GM10248 (cell line): ENCODE results near the gene EPS15.

Experiments
- CTCF ChIA-PET: fragments of 300-600 bp; sonication (Branson Sonifier 250); formaldehyde crosslinking; extraction: SDS; loops from one replicate; lab custom pipeline; 2021; ENCODE audit warnings: antibody characterized with exemption; lab: Yijun Ruan, JAX
- POLR2A ChIA-PET: fragments of 350-650 bp; sonication (Branson Sonifier 250); formaldehyde crosslinking; extraction: SDS; loops from one replicate; lab custom pipeline; 2020; ENCODE audit warnings: antibody characterized with exemption; lab: Yijun Ruan, JAX
- DNase-seq: peaks from one replicate; pipeline ENCODE4 v3.0.0; 2012; ENCODE audit errors: extremely low spot score
- TF ChIP-seq, protein P1 (sequence below): IDR thresholded peaks from 2 replicates; pipeline ENCODE4 v1.5.1; 2012; ENCODE audit warnings: mild to moderate bottlenecking, low read depth; ENCODE audit errors: extremely low read depth, missing control alignments, control extremely low read depth

The EPS15 gene

DNA sequence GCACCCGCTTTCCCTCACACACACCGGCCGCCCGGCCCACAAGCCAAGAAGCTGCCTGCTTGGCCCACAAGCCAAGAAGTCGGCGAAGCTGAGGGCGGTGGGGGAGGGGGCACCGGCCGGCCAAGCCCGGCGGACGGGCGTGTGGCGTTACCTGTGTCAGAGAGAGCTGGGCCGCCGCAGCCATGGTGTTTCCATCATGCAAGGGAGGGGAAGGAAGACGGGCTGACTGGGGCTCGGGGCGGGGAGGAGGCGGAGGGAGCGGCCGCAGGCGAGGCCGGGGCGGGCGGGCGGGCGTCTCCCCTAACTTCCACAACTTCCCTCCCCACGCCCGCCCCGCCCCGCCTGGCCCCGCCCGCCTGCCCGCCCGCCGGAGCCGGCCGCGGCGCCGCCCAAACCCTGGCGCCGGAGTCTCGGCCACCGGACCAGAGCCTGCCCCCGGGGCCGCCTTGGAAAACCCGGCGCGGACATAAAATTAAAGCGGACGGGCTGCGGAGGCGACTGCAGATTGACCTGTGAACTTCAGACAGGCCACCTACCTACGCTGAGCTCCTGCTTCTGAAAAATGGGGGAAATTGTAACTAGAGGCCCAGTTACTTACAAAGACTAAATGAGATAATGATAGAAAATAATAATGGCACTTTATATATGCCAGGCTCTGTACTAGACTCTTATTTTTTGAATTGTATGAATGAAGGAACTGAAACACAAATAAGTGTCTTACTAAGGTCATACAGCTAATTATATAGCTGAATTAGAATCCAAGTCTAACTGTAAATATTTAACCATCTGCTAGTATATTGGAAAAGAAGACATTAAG, at the start of gene EPS15:
EPS15 (minus strand) TSS at position 219 of the 817 bp plus-strand sequence; CDS start at position 184, 35 bp downstream.
- POLR2A ChIA-PET, result interaction anchor here (0.5 to 1.3 kb wide), 2 partner anchors 13 to 283 kb away, joined by 3 read pairs; partner anchors contain the start of gene RNF11
- TF ChIP-seq, protein P1, sequence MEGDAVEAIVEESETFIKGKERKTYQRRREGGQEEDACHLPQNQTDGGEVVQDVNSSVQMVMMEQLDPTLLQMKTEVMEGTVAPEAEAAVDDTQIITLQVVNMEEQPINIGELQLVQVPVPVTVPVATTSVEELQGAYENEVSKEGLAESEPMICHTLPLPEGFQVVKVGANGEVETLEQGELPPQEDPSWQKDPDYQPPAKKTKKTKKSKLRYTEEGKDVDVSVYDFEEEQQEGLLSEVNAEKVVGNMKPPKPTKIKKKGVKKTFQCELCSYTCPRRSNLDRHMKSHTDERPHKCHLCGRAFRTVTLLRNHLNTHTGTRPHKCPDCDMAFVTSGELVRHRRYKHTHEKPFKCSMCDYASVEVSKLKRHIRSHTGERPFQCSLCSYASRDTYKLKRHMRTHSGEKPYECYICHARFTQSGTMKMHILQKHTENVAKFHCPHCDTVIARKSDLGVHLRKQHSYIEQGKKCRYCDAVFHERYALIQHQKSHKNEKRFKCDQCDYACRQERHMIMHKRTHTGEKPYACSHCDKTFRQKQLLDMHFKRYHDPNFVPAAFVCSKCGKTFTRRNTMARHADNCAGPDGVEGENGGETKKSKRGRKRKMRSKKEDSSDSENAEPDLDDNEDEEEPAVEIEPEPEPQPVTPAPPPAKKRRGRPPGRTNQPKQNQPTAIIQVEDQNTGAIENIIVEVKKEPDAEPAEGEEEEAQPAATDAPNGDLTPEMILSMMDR, result no peak
- CTCF ChIA-PET, result interaction anchor here (0.7 to 2.1 kb wide), 6 partner anchors 8 to 46 kb away, joined by 3 to 12 read pairs (median 3); no protein-coding TSS in a partner anchor
- peak; percentile 93 for DNase-seq

DNA sequence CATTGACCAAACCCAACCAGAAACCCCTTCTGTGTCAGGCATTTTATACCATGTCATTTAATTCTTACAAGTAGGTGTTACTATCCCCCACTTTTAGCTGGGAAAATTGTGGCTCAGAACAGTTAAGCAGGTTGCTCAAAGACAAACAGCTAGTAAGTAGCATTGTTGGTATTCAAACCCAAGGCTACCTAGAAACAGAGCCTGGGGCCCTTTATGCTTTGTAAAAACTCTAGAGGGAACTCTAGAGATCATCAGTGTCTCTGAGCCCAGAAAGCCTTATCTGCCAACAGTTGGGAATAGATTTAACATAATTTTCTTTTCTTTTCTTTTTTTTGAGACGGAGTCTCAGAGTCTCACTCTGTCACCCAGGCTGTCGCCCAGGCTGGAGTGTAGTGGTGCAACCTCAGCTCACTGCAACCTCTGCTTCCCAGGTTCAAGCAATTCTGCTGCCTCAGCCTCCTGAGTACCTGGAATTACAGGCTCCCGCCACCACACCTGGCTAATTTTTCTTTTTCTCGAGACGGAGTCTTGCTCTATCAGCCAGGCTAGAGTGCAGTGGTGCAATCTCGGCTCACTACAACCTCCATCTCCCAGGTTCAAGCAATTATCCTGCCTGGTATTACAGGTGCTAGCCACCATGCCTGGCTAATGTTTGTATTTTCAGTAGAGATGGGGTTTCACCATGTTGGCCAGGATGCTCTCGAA, 49.3 kb upstream of the EPS15 start:
- ChIA-PET CTCF (interaction anchor here (1.2 to 2.2 kb wide), 2 partner anchors 201 to 277 kb away, joined by 3 to 6 read pairs; no protein-coding TSS in a partner anchor), POLR2A (no interaction called here)
- TF ChIP-seq, protein P1, result no peak
- DNase-seq, result no peak

DNA sequence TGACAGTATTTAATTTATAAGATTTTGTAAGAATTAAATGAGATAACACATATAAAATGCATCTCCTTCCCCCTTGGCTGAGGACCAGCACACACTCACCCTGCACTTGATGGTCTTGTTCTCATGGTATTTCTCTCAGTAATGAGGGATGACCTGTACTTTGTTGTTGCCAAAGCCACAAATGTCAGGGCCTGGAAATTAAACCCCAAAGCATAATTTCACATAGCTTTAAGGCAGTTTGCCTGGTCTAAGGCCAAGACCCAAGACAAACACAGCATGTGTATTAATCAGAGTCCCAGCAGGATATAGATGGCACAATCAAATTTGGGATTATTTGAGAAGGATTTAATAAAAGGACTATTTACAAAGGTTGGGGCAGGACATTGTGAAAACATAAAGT, 48.6 kb upstream of the EPS15 start:
- TF ChIP-seq, protein P1, result no peak
- POLR2A ChIA-PET, result no interaction called here
- CTCF ChIA-PET, result interaction anchor here (1.2 kb wide), 1 partner anchor 278 kb away, joined by 3 read pairs; no protein-coding TSS in a partner anchor
- no peak for DNase-seq

DNA sequence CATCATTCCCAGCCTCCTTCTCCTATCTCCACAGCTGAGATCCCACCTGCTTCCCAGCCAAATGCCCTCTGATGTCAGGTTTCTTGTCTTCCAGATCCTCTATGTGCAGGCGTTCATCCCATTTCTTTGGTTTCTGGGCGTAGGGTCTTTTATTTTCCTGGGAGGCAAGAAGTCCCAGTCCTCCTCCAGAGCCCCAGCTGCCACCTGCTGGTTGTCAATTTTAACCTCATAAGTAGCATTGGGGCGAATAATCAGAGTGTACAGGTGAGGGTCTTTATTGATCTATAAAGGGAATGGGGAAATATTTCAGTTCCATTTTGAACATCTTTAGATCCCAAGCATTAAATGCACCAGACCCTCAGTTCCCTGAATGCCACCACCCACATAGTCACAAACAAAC, 47.2 kb upstream of the EPS15 start:
- CTCF ChIA-PET, result interaction anchor here (1.1 to 1.5 kb wide), 2 partner anchors 9 to 18 kb away, joined by 3 to 5 read pairs; no protein-coding TSS in a partner anchor
- DNase-seq, result no peak
- TF ChIP-seq, protein P1, result no peak
- POLR2A ChIA-PET, result no interaction called here

DNA sequence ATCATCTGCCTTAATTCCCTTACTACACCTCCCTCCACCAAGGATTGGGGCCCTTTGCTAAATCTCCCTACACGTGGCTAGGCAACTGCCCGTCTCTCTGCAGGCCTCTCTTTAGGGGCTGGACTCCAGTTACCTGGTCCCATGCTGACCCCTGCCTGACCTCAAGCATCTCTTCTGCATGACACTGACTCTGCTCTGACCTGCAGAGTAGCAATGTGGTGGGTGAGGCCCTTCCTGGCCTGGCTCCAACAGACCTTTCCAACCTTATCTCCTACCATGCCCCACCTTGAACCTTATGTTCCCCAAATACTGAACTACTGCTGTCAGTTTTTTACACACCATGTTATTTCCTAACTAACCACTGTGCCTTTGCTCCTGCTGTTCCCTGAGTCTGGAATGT, 45.9 kb upstream of the EPS15 start:
- TF ChIP-seq, protein P1, result no peak
- POLR2A ChIA-PET, result no interaction called here
- DNase-seq, result no peak
- CTCF ChIA-PET, result interaction anchor here (0.7 kb wide), 1 partner anchor 46 kb away, joined by 3 read pairs; no protein-coding TSS in a partner anchor

DNA sequence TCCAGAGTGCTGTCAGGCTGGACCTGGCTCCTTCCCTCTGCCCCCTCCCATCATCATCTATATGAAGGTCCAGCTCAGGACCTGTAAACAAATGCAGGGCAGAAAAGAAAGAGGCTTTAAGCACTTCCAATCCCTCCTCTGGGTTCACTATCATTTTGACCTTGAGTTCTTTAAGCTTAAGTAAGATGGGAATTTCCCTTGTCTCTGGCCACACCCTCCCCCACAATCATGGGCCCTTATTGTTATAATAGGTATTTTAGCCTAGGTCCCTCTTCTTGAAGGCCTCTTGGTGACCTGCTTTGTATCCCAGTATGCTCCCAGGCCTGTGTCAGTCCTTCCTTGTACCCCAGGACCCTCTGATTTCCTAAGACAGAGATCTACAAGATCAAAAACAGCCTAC, 45.1 kb upstream of the EPS15 start:
- peak; percentile 59 for DNase-seq
- CTCF ChIA-PET, result no interaction called here
- TF ChIP-seq, protein P1, result no peak
- POLR2A ChIA-PET, result no interaction called here
